ENCODE measurements around the gene MYMK. TPM values are rescaled to one million over a fixed set of nuclear protein-coding genes. Genes with fewer than 3 reads are reported as not detected.

Gene MYMK
- polyA plus RNA-seq, 2 donors, result not detected

- WGBS, 2 donors, result 72 to 75% methylated on average over 35 of the region's 35 CpGs
- H3K4me1 ChIP-seq (ENCODE audit: control insufficient read depth in 2 of 2, insufficient read depth in 2 of 2, low read length in 1 of 2), result peaks cover 0 to 14% of the 10 kb centered on the region in 2 donors
- H3K27ac ChIP-seq (ENCODE audit: low read depth in 2 of 2, low read length in 1 of 2), result no peak overlapping the region
- H3K36me3 ChIP-seq (ENCODE audit: control insufficient read depth in 2 of 2, insufficient read depth in 2 of 2, low read length in 1 of 2), result no peaks in the 10 kb centered on the region
- H3K4me3 ChIP-seq (ENCODE audit: low read depth in 1 of 2, low read length in 2 of 2), result no peak overlapping the region
- H3K9me3 ChIP-seq (ENCODE audit: control insufficient read depth in 2 of 2, insufficient read depth in 1 of 2, low read depth in 1 of 2, low read length in 1 of 2), result no peaks in the 10 kb centered on the region
- no peaks in the 10 kb centered on the region for H3K27me3 ChIP-seq (ENCODE audit: control insufficient read depth in 1 of 2, insufficient read depth in 2 of 2, low read length in 2 of 2)
Observed at GRCh38 chr9:133496861-133497842, 27.6 kb downstream of the MYMK start.

DNA sequence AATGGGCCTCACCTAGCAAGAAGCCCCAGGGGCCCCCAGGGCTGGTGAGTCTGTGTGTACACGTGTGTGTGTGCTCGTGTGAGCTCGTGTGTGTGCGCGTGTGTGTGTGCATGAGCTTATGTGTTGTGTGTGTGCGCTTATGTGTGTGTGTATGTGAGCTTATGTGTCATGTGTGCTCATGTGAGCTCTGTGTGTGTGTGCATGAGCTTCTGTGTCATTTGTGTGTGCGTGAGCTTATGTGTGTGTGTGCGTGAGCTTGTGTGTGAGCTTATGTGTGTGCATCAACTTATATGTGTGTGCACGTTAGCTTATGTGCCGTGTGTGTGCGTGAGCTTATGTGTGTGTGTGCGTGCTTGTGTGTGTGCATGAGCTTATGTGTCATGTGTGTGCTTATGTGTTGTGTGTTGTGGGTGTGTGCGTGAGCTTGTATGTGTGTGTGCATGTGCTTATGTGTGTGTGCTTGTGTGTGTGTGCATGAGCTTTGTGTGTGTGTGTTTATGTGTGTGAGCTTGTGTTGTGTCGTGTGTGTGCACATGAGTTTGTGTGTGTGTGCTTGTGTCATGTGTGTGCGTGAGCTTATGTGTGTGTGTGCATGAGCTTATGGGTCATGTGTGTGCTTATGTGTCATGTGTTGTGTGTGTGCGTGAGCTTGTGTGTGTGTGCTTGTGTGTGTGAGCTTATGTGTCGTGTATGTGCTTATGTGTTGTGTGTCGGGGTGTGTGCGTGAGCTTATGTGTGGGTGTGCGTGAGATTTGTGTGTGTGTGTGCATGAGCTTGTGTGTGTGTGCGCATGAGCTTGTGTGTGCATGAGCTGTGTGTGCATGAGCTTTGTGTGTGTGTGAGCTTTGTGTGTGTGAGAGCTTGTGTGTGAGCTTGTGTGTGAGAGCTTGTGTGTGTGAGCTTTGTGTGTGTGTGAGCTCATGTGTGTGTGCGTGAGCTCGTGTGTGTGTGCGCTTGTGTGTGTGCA is 29.1 kb downstream of the MYMK start:
- peaks cover 0 to 14% of the 10 kb centered on the region in 2 donors for H3K4me1 ChIP-seq (ENCODE audit: control insufficient read depth in 2 of 2, insufficient read depth in 2 of 2, low read length in 1 of 2)
- WGBS, 2 donors, result 93% methylated on average over 24 of the region's 24 CpGs
- no peak overlapping the region for H3K27ac ChIP-seq (ENCODE audit: low read depth in 2 of 2, low read length in 1 of 2)
- no peaks in the 10 kb centered on the region for H3K27me3 ChIP-seq (ENCODE audit: control insufficient read depth in 1 of 2, insufficient read depth in 2 of 2, low read length in 2 of 2)
- no peak overlapping the region for H3K4me3 ChIP-seq (ENCODE audit: low read depth in 1 of 2, low read length in 2 of 2)
- H3K9me3 ChIP-seq (ENCODE audit: control insufficient read depth in 2 of 2, insufficient read depth in 1 of 2, low read depth in 1 of 2, low read length in 1 of 2), result no peaks in the 10 kb centered on the region
- no peaks in the 10 kb centered on the region for H3K36me3 ChIP-seq (ENCODE audit: control insufficient read depth in 2 of 2, insufficient read depth in 2 of 2, low read length in 1 of 2)

- no peaks in the 10 kb centered on the region for H3K36me3 ChIP-seq (ENCODE audit: control insufficient read depth in 2 of 2, insufficient read depth in 2 of 2, low read length in 1 of 2)
- no peaks in the 10 kb centered on the region for H3K27me3 ChIP-seq (ENCODE audit: control insufficient read depth in 1 of 2, insufficient read depth in 2 of 2, low read length in 2 of 2)
- 82% methylated on average over 24 of the region's 24 CpGs for WGBS, 2 donors
- peaks cover 0 to 14% of the 10 kb centered on the region in 2 donors for H3K4me1 ChIP-seq (ENCODE audit: control insufficient read depth in 2 of 2, insufficient read depth in 2 of 2, low read length in 1 of 2)
- no peaks in the 10 kb centered on the region for H3K9me3 ChIP-seq (ENCODE audit: control insufficient read depth in 2 of 2, insufficient read depth in 1 of 2, low read depth in 1 of 2, low read length in 1 of 2)
- no peak overlapping the region for H3K27ac ChIP-seq (ENCODE audit: low read depth in 2 of 2, low read length in 1 of 2)
- H3K4me3 ChIP-seq (ENCODE audit: low read depth in 1 of 2, low read length in 2 of 2), result no peak overlapping the region
Observed at GRCh38 chr9:133494636-133495326, 30.0 kb downstream of the MYMK start.

DNA sequence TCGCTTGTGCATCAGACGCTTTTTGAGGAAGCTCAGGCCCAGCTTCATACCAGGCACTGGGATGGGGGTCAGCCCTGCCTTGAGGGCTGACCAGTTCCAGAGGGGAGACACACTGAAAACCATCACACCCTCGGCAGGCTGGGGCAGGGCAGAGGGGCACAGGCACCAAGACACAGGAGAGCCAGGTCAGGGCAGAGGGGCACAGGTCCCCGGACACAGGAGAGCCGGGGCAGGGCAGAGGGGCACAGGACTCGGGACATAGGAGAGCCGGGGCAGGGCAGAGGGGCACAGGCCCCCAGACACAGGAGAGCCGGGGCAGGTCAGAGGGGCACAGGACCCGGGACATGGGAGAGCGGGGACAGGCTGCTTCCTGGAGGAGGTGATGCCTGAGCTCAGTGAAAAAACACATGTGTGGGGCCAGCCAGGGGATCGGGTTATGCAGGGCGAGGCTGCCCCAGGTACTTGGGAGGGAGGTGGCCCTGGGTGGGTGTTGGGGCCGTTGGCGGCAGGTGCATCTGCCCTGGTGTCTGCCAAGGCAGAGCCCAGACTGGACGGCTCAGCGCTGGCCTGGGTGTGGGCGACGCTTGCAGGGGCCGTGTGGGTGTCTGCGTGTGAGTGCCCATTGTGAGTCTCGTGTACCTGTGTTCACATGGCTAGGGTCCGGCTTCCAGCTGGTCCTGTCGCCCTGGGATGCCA is 30.8 kb downstream of the MYMK start:
- WGBS, 2 donors, result 83 to 91% methylated on average over 23 of the region's 23 CpGs
- Histone ChIP-seq H3K27me3 (ENCODE audit: control insufficient read depth in 1 of 2, insufficient read depth in 2 of 2, low read length in 2 of 2) (no peaks in the 10 kb centered on the region), H3K27ac (ENCODE audit: low read depth in 2 of 2, low read length in 1 of 2) (no peak overlapping the region), H3K9me3 (ENCODE audit: control insufficient read depth in 2 of 2, insufficient read depth in 1 of 2, low read depth in 1 of 2, low read length in 1 of 2) (no peaks in the 10 kb centered on the region), H3K36me3 (ENCODE audit: control insufficient read depth in 2 of 2, insufficient read depth in 2 of 2, low read length in 1 of 2) (no peaks in the 10 kb centered on the region), H3K4me1 (ENCODE audit: control insufficient read depth in 2 of 2, insufficient read depth in 2 of 2, low read length in 1 of 2) (peaks cover 0 to 14% of the 10 kb centered on the region in 2 donors), H3K4me3 (ENCODE audit: low read depth in 1 of 2, low read length in 2 of 2) (no peak overlapping the region)

DNA sequence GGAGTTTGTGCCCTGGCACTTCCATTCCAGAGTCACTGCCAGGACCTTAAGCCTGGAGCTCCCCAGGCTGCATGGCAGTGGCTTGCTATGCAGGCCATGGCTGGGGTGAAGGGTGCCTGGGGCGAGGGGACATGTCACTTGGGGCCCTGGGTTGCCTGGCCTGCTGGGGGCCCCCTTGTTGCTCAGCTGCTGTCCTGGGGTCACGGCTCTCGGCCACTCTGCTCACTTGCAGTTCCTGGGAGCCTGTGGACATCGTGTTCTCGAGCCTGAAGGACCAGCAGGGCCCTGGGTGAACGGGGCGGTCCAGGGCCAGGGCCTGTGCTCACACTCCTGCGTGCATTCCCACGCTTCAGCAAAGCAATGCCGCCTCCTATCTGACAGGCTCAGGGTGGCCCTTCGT is 31.3 kb downstream of the MYMK start:
- H3K27ac ChIP-seq (ENCODE audit: low read depth in 2 of 2, low read length in 1 of 2), result no peak overlapping the region
- WGBS, 2 donors, result 86 to 89% methylated on average over 11 of the region's 11 CpGs
- no peaks in the 10 kb centered on the region for H3K27me3 ChIP-seq (ENCODE audit: control insufficient read depth in 1 of 2, insufficient read depth in 2 of 2, low read length in 2 of 2)
- no peaks in the 10 kb centered on the region for H3K9me3 ChIP-seq (ENCODE audit: control insufficient read depth in 2 of 2, insufficient read depth in 1 of 2, low read depth in 1 of 2, low read length in 1 of 2)
- no peaks in the 10 kb centered on the region for H3K36me3 ChIP-seq (ENCODE audit: control insufficient read depth in 2 of 2, insufficient read depth in 2 of 2, low read length in 1 of 2)
- no peak overlapping the region for H3K4me3 ChIP-seq (ENCODE audit: low read depth in 1 of 2, low read length in 2 of 2)
- H3K4me1 ChIP-seq (ENCODE audit: control insufficient read depth in 2 of 2, insufficient read depth in 2 of 2, low read length in 1 of 2), result peaks cover 0 to 10% of the 10 kb centered on the region in 2 donors

- 42 to 50% methylated on average over 33 of the region's 33 CpGs for WGBS, 2 donors
- H3K27ac ChIP-seq (ENCODE audit: low read depth in 2 of 2, low read length in 1 of 2), result no peak overlapping the region
Observed at GRCh38 chr9:133492061-133493021, 32.4 kb downstream of the MYMK start.

DNA sequence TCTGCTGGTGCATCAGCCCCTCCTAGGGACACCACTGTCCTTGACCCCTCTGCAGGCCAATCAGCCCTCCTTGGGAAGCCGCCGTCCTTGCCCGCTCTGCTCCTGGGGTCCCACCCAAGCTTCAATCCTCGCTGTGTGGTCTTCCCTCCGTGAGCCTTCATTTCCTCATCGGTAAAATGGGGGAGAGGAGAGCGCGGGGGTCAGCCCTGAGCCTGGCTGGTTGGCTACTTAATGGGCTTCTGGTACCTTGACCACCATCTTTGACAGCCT is 33.2 kb downstream of the MYMK start:
- H3K27me3 ChIP-seq (ENCODE audit: control insufficient read depth in 1 of 2, insufficient read depth in 2 of 2, low read length in 2 of 2), result no peaks in the 10 kb centered on the region
- no peaks in the 10 kb centered on the region for H3K9me3 ChIP-seq (ENCODE audit: control insufficient read depth in 2 of 2, insufficient read depth in 1 of 2, low read depth in 1 of 2, low read length in 1 of 2)
- H3K4me3 ChIP-seq (ENCODE audit: low read depth in 1 of 2, low read length in 2 of 2), result no peak overlapping the region
- no peaks in the 10 kb centered on the region for H3K36me3 ChIP-seq (ENCODE audit: control insufficient read depth in 2 of 2, insufficient read depth in 2 of 2, low read length in 1 of 2)
- H3K4me1 ChIP-seq (ENCODE audit: control insufficient read depth in 2 of 2, insufficient read depth in 2 of 2, low read length in 1 of 2), result peaks cover 0 to 3% of the 10 kb centered on the region in 2 donors
- H3K27ac ChIP-seq (ENCODE audit: low read depth in 2 of 2, low read length in 1 of 2), result no peak overlapping the region
- 89 to 95% methylated on average over 8 of the region's 8 CpGs for WGBS, 2 donors

More at GRCh38 chr9:133492061-133493021, 32.4 kb downstream of the MYMK start:
- Histone ChIP-seq H3K4me3 (ENCODE audit: low read depth in 1 of 2, low read length in 2 of 2) (no peak overlapping the region), H3K9me3 (ENCODE audit: control insufficient read depth in 2 of 2, insufficient read depth in 1 of 2, low read depth in 1 of 2, low read length in 1 of 2) (no peaks in the 10 kb centered on the region), H3K36me3 (ENCODE audit: control insufficient read depth in 2 of 2, insufficient read depth in 2 of 2, low read length in 1 of 2) (no peaks in the 10 kb centered on the region), H3K4me1 (ENCODE audit: control insufficient read depth in 2 of 2, insufficient read depth in 2 of 2, low read length in 1 of 2) (peaks cover 0 to 4% of the 10 kb centered on the region in 2 donors), H3K27me3 (ENCODE audit: control insufficient read depth in 1 of 2, insufficient read depth in 2 of 2, low read length in 2 of 2) (no peaks in the 10 kb centered on the region)

DNA sequence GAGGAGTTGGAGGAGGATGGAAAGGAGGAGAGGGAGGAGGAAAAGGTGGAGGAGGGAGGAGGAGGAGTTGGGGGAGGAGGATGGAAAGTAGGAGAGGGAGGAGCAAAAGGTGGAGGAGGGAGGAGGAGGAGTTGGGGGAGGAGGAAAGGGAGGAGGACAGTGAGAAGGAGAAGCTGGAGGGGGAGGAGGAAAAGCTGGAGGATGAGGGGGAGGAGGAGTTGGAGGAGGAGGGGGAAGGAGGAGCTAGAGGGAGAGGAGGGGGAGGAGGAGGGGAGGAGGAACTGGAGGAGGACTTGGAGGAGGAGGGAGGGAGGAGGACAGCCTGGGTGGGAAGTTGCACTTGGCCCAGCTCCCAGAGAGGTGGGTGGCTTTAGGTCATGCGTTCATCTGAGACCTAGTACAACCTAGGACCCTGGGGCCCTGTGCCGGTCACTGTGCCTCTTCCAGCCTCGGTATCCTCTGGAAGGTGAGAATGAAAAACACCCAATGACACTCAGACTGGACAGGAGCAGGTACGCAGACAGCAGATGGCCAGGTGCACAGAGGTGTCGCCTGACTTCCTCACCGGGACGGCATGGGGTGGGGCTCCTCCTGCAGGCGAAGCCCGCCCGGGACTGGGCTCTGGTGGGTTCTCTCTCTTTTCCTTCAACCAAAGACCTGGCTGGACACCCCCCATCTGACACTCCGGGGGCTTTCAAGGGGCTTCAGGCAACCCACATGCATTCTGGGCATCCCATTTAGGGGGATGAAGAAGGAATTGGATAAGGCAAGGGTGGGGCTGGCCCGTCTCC is 33.7 kb downstream of the MYMK start:
- H3K27ac ChIP-seq (ENCODE audit: low read depth in 2 of 2, low read length in 1 of 2), result no peak overlapping the region
- no peaks in the 10 kb centered on the region for H3K9me3 ChIP-seq (ENCODE audit: control insufficient read depth in 2 of 2, insufficient read depth in 1 of 2, low read depth in 1 of 2, low read length in 1 of 2)
- H3K27me3 ChIP-seq (ENCODE audit: control insufficient read depth in 1 of 2, insufficient read depth in 2 of 2, low read length in 2 of 2), result no peaks in the 10 kb centered on the region
- H3K4me1 ChIP-seq (ENCODE audit: control insufficient read depth in 2 of 2, insufficient read depth in 2 of 2, low read length in 1 of 2), result peaks cover 0 to 3% of the 10 kb centered on the region in 2 donors
- no peak overlapping the region for H3K4me3 ChIP-seq (ENCODE audit: low read depth in 1 of 2, low read length in 2 of 2)
- WGBS, 2 donors, result 78 to 79% methylated on average over 12 of the region's 12 CpGs
- no peaks in the 10 kb centered on the region for H3K36me3 ChIP-seq (ENCODE audit: control insufficient read depth in 2 of 2, insufficient read depth in 2 of 2, low read length in 1 of 2)

All from esophagus (tissue), 2 donors.